GM21737 (cell line): Measurements from ENCODE around the gene CRYAA.
A peak's percentile ranks its signal among the peaks of the same experiment; 100 is the strongest.
"Not testable (repeated sequence)": the region's sequence is repeated elsewhere in the genome, so short reads cannot be mapped to it uniquely, and the experiment has no call there.

Experiments
- ATAC-seq: cut with Tn5 transposase; IDR thresholded peaks from one replicate; pipeline ENCODE4 v1.9.1; 2021; ENCODE audit warnings: mild to moderate bottlenecking, moderate library complexity; ENCODE audit not compliant: unreplicated experiment

Gene CRYAA, protein sequence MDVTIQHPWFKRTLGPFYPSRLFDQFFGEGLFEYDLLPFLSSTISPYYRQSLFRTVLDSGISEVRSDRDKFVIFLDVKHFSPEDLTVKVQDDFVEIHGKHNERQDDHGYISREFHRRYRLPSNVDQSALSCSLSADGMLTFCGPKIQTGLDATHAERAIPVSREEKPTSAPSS

DNA sequence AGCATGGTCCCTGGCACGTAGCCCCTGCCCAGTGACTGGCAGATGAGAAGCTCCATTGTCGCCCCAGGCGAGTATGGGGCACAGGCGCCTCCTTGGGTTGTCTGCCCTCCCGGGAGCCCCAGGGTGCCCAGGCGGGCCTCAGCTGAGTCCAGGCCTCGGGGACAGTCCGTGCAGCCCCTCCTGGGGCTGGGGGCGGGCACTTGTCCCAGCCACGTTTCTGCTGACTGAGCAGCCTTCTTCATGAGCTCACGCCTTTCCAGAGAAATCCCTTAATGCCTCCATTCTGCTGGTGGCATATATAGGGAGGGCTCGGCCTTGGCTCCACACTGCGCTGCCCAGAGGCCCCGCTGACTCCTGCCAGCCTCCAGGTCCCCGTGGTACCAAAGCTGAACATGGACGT lies at the start of gene CRYAA:
Gene CRYAA, plus strand, starts transcription at position 301 of the 400 bp plus-strand sequence. Its CDS starts 92 bp downstream, at position 393.
- ATAC-seq: not testable (repeated sequence)

DNA sequence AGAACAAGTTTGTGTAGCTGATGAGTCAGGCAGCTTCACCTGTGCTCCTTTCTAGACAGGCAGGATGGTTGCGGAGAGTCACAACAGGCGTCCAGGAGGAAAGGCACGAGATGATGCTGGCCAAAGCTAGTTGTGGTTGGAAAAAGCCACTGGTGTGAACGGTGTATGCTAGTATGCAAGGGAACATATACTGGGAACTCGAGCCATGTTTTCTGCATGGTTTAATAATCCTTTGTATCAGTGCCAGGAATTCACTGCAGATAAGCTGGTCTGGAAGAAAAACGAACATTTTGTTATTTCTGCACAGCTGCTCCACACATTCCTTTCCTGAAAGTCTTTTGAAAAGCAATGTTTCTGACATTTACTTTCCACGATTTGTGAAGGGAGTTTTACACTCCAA lies 38.7 kb upstream of the CRYAA start:
- not testable (repeated sequence) for ATAC-seq

DNA sequence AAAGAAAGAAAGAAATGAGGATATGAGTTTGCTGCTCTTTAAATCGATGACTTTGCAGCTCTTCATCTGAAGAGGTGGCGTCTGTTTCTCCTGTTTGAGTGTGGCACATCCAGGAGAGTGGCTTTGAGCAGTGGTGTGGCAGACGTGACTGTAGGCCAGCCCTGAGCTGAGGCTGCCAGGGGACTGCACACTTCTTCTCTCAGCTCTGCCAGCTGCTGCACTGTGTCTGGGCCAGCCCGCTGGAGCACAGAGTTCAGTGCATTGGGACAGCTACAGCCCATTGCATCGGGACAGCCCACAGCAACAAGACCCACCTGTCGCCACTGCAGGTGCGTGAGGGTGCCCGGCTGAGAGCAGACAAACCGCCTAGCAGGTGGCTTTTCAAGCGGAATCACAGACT lies 34.3 kb upstream of the CRYAA start:
- not testable (repeated sequence) for ATAC-seq

DNA sequence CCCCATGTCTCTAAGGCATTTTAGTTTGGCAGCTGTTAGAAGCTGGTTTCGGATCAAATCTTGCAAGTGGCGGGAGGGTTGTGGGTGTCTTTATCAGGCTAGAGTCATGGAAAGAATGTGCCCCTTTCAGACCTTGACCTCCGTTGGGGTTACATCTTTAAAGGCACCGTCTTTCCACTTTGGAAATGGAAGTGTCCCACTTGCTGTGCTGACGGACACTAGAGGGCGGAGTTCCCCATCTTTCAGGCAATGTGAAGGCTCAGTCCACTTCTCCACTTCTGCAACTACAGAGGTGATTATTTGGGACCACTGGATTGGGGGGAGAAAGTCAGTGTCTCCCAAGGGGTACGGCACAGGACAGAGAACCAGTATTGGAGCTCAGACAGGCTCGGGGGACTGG lies 29.9 kb upstream of the CRYAA start:
- ATAC-seq: not testable (repeated sequence)

DNA sequence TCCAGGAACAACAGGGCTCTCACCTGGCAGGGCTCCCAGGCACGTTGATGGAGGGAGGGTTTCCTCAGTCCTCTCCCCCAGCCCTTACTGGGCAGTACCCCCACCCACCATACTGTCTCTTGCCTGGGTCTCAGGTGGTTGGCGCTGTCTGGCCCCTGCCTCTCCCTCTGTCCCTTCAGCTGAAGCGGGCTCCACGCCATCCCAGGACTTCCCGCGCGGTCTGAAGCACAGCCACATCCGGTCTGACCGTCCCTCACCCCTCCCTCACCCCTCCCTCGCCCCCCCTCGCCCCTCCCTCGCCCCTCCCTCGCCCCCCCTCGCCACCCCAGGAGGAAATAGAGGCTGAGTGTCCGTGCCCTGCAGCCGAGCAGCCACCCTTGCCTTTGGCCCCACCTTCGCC lies 27.4 kb upstream of the CRYAA start:
- not testable (repeated sequence) for ATAC-seq

DNA sequence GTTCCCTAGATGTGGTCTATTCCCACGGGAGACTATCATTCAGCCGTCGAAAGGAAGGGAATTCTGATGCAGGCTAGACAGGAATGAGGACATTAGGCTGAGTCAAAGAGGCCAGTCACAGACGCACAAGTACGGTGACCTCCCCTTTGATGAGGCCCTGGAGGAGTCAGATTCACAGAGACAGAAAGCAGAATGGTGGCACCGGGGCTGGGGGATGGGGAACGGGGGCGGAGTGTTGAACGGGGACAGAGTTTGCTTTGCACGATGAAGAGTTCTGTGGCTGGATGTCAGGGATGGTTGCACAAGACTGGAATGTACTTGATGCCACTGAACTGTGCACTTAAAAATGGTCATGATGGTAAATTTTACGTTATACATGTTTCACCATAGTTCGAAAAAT lies 22.2 kb upstream of the CRYAA start:
- ATAC-seq: not testable (repeated sequence)

DNA sequence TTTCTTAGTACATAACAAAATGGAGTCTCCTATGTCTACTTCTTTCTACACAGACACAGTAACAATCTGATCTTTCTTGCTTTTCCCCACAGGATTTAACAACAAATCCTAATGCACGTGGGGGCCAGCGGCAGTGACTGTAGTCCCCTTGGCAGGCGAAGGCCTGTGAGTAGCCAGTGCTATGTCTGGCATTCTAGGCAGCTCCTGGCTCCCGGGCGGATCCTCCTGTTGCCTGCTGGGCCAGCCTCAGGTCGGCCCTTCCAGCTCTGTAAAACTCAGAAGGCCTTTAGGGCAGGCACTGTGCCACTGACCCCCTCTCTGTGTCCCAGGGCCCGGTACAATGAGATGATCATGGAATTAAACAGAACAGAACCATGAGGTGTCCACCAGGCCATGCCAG lies 20.8 kb upstream of the CRYAA start:
- not testable (repeated sequence) for ATAC-seq

DNA sequence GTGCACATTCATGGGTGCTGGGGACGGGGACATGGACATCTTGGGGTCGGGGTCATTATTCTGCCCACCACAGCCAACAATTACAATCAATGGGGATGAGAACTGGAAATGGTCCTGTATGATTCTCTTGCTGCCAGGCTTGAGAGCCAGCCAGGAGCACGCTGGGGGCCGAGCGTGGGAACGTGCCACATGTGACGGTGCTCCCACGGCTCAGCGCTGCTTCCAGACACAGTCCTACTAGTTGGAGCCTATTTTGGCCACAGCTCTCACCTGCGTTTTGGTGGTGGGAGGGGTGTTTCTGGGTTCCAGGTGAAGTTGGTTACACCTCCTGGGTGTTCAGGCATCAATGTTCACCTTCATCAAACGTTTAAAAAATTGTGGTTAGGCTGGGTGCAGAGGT lies 19.5 kb upstream of the CRYAA start:
- not testable (repeated sequence) for ATAC-seq

DNA sequence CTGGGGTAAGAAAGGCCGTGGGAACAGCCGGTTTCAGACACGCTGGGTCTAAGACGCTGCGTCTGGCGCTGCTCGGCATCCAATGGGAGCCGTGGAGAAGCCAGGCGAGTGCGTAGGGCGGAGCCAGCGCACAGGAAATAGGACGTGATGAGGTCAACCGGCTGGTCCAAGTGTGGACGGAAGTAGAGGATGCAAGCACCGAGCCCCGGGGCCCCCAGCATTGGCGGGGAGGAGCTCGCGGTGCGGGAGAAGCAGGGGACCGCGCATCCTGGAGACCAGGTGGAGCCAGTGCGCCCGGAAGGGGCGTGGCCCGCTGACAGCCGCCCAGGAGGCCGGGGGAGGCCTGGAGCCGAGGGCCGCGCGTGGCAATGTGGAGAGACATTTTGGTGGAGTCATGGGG lies 15.2 kb upstream of the CRYAA start:
- not testable (repeated sequence) for ATAC-seq

DNA sequence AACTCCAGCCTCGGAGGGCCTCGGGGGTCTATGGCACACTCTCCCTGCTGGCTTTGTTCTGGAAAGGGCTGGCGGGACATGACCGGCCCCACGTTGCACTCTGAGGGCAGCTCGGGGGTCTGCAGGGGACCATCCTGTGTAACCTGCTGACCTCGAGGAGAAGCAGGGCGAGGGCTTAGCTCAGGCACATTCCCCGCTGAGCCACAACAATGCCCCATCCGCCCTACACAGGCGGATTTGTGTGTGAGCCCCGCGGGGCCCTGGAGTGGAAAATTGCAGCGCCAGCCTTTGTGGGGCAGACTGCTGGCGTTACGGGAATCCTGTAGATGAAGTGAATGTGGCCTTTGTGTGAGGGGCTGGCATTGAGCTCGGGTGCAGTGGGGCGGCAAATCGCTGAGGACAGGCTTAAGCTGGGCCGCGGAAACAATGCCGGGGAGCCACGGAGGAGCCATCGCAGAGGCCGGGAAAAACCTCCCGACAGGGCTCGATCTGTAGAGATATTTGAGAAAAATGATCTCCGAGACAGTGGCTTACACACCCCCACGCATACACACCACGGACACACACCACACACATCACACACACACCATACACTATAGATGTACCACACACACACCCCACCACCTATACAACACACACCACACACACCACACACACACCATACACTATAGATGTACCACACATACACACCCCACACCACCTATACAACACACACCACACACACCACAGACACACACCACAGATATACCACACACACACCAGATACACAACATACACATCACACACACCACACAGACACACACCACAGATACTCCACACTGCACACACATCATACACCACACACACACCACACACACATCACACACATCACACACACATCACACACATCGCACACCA lies 9.3 kb upstream of the CRYAA start:
- ATAC-seq: not testable (repeated sequence)

DNA sequence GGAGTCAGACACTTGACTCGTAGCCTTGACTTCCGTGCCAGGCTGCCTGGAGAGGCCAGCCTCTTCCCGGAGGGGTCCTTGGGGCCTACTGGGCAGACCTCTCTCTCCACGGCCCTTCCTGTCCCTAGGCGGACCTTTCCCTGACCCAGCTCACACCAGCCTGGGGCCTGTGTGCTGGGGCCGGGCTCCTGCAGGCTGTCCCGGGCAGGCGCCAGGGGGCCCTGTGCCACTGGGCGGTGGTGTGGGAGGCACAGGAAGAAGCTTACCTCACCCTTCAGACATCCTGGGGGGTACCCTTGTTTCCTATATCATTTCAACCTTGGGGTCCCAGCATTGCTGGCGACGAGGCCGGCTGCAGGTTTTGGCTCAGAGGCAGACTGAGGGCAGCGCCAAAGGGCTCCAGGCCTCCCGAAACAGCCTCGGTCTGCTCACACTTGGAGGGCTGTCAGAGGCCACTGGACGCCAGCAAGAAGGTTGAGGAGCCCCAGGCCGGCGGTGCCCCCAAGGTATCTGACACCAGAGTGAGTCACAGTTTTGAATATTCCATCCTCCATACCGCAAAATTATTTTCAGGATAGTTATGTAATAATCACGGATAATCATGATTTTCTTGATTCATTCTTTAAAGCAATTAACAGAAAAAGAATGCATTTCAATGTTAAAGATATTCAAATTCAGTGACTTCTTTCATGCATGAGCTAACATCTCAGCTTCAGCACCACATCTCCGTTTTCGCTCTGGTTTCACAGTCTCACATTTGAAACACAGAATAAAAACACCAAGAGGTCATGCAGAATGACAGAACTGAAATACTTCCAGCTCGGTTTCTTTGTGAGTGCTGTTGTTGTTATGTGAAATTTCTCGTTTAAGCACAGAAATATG lies 6.7 kb upstream of the CRYAA start:
- ATAC-seq: not testable (repeated sequence)

DNA sequence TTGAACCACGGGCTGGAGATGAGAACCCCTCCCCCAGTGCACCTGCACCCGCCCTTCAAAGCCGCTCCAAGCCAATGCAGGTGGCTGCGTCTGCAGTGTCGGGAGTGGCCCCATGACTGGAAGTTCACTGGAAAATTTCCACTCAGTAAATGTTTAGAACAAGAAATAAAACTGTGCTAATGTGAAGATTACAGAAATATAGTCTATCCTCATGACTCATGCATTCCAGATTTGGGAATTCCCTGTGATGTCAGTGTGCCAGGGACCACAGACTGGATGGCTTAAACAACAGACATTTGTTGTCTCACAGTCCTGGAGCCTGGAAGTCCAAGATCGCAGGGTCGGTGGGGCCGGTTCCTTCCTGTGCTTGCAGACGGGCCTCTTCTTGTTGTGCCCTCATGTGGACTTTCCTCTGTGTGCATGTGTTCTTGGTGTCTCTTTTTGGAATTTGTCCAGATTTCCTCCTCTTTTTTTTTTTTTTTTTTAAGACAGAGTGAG lies 6.1 kb upstream of the CRYAA start:
- not testable (repeated sequence) for ATAC-seq

DNA sequence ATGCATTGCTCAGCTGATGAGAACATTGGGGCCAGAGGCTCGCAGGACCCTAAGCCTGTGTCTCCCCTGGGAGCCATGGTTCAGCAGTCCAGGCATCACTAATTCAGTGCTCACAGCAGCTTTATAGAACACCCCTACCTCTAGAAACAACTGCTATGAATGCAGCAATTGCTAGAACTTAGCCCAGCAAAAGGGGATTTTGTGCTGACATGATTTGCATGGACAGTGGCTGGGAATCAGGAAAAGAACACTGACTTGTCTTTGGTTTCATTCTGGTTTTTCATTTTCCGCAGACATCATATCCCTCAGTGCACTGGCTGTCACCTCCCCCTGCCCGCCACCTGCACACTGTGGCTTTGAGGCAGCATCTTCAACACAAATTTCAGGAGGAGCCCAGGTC lies 4.0 kb upstream of the CRYAA start:
- ATAC-seq: peak; percentile 48

DNA sequence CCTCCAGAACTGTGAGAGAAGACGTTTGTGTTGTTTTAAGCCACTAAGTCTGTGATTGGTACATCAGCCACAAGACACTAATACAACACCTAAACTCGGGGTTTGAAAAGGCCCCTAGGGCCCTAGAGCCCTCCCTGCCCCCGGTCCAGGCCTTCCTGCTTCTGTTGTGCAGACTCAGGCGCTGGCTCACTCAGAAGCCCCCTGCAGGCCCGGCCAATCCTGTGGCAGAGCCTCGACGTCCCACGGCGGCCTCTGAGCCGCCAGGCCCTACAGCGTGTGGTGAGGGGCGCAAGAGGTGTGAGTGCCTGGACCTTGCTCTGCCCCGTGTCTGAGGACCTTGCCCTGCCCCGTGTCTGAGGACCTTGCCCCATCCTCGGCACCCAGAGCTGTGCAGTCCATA lies 3.1 kb upstream of the CRYAA start:
- not testable (repeated sequence) for ATAC-seq

DNA sequence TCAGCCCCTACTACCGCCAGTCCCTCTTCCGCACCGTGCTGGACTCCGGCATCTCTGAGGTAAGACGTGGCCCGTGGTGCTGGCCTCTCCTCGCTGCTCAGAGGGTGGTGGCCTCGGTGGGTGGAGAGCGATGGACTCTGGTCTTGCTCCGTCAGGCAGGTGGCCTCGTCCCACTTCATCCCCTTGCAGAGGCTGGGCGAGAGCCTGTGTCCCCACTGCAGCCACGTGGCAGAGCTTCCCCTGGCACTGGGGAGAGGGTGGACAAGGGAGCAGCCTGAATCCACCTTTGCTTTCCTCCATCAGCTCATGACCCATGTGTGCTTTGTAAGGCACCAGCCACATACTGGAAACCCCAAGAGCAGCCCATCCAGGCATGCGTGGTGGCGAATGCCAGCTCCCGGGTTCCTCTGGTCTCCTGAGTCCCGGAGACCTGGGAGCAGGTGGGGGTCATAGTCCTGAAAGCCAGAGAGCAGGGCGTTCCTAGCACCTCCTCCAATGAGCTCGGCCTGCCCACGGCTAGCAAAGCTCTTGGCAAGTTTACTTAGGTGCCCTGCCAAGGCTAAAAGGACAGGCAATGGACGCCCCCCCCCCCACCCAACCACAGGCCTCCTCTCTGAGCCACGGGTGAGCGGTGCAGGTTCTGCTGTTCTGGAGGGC lies 550 bp downstream of the CRYAA start:
- ATAC-seq: not testable (repeated sequence)

DNA sequence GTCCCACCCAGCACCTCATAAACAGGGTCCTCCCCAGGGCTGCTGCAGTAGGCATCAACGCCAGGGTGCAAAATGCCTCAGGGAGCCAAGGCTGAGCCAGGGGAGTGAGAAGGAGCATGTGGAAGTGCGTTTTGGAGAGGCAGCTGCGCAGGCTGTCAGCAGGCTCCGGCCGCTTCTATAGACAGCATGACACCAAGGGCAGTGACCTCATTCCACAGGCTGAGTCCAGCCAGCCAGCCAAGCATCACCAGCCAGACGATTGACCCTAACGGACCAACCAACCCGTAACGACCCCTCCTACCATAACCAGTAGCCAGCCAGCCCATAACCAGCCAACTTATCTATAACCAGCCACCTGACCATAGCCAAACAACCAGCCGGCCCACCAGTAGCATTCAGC lies 1.1 kb downstream of the CRYAA start:
- ATAC-seq: not testable (repeated sequence)

DNA sequence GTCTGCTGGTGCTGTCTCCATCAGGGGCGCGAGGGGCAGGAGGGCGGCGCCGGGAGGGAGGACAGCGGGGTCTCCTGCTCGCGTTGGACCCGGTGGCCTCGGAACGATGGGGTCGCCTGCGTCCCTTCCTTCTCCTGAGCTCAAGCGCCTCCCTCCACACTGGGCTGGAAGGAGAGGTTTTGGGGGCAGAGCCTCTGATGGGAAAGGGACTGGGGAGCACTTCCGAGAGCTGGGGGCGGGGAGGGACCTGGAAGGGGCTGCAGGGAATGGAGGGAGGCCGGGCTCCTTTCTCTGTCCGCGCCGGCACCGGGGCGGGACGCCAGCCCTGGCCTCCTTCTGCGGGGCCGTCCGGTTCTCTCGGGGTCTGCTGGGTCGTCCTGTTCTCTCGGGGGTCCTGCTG lies 4.0 kb downstream of the CRYAA start:
- ATAC-seq: not testable (repeated sequence)

DNA sequence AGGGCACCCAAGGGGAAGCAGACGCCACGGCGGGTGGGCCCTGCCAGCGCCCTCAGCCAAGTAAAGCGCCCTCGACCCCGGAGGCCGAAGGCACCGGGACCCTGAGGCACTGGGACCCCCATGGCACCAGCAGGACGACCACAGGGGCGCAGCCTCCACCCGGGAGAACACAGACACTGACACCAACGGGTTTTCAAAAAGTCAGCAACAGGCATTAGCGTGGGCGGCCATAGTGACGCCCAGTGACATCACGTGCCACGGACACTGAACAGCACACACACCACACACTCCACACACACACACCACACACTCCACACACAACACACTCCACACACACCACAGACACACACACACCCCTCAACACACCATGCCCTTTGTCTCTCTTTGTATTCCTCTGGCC lies 4.6 kb downstream of the CRYAA start:
- ATAC-seq: not testable (repeated sequence)

DNA sequence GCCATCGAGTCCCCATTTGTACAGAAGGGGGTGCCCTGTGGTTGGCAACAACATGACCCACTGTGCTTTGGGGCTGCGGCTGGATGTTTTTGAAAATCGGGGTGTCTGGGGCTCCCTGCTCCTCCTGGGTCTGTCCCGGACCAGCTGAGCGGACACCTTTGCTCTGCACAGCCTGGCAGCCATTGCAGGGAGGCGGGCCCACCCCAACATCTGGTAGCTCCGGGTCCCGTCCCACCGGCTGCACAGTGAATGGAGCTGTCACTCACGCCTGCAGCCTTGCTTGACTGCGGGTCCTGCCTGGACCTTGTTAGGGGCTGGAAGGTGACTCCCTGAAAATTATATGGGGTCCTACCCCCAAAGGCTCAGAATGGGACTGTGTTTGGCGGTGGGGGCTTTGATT lies 5.1 kb downstream of the CRYAA start:
- not testable (repeated sequence) for ATAC-seq

DNA sequence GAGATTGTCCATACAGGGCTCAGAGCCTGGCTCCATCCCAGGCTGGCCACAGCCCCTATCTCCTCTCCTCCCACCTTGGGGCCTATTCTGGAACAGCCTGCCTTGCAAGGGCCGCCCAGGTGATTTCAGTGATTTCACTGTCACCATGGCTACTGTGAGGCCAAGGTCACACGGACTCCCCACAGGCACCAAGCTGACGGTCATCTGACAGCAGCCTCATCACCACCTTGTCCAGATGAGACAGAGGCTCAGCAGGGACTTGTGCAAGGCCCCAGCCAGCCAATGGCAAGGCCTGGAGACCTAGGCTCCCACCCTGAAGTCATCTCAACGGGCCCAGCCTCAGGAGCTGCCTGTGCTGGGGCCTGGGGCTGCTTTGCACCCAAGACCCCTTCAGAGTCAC lies 6.2 kb downstream of the CRYAA start:
- not testable (repeated sequence) for ATAC-seq
